GM19351 (cell line): ENCODE results near the gene ZER1.

ENCODE experiments used
- ATAC-seq: cut with Tn5 transposase; IDR thresholded peaks from one replicate; pipeline ENCODE4 v1.9.1; 2021; ENCODE audit warnings: mild to moderate bottlenecking, moderate library complexity; ENCODE audit not compliant: unreplicated experiment

The ZER1 gene

DNA sequence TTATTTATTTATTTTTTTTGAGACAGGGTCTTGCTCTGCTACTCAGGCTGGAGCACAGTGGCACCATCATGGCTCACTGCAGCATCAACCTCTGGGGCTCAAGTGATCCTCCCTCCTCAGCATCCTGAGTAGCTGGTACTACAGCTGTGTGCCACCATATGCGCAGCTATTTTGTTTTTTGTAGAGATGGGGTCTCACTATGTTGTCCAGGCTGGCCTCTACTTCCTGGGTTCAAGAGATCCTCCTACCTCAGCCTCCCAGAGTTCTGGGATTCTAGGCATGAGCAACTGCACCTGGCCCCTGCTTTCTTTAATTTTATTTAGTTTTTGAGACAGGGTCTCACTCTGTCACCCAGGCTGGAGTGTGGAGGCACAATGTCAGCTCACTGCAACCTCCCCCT is 28.3 kb downstream of the ZER1 start:
- no peak for ATAC-seq

DNA sequence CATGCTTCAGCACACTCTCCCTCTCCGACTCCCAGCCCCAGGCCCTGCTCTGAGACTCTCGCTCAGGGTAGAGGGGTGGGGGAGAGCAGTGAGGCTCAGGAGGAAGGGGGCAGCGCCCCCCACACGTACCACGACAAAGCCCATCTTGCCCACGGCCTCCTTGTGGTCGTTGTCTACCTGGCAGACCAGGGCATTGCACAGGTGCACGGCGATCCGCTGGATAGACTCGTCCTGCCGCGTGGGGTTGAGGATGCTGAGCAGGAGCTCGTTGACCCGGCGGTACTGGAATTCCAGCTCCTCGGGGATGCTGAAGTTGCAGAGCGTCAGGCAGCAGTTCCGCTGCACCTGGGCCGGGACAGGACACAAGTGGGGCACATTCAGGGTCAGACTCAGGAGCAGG is 29.3 kb downstream of the ZER1 start:
- no peak for ATAC-seq

DNA sequence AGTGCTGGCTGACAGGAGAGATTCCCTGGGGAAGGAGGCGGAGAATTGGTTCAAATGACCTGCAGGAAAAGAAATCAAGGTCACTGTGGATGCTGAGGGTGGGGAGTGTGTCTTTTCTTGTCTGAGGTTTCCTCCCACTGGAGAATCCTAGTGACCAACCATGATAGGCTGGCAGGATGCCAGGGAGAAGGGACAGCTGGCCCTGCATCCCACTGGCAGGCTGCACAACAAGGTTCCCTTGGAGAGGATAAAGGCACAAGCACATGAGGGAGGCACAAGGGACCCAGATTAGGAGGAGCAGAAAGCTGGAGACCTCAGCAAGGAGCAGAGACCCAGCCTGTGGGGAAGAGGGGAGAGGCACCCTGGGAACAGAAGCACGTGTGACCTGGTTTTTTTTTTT is 36.4 kb downstream of the ZER1 start:
- no peak for ATAC-seq

DNA sequence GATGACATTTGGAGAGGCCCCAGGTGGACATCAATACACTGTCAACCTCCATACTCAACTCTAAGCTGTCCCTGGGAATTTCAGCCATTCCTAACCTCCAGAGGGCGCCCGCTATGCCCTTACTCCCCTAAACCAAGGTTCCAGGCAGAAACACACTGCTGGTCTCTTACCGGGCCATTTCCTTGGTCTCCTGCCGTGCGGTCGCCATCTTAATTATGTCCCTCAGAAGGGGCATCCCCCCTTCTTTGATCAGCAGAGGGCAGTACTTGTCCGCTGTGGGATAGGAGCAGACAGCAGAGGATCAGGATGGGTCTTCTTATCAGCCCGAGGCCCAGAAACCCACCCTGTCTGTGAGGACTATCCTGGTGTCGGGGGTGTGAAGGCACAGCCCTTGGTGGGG is 38.5 kb downstream of the ZER1 start:
- ATAC-seq = no peak

DNA sequence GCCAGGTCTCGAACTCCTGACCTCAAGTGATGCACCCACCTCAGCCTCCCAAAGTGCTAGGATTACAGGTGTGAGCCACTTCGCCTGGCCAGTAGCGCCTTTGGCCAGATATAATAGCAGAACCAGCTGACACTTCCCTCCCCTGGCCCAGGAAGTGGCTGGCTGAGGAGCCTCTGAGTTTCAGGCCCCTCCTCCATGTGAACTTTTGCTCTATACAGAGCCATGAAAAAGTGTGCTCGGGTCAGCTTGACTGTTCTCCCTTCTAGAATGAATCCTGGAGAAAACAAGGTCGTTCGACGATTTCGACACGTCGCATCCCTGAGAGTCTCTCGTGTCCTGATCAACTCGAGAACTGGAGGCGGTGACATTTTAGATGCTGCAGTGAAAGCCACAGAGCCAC is 39.2 kb downstream of the ZER1 start:
- ATAC-seq = no peak

DNA sequence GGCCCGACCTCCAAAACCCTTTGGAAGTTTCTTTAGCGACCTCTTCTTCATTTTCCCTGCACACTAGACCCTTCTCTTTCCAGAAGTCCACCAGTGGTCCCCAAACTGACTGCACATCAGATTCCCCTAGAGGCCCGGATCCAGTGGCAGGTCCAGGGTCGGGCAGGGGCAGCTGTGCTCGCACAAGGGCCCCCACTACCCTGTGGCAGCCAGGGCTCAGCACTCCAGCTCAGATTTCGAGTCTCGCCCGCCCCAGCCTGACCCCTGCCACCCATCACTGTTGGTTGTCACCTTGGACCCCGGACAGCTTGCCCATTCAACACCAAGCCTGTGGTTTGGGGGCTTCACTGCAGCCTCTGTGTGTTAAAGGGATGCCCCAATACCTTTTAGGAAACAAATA is 40.0 kb downstream of the ZER1 start:
- no peak for ATAC-seq

- ATAC-seq = no peak
These were observed 40.6 kb downstream of the ZER1 start for GRCh38 chr9:128731093-128731492.

DNA sequence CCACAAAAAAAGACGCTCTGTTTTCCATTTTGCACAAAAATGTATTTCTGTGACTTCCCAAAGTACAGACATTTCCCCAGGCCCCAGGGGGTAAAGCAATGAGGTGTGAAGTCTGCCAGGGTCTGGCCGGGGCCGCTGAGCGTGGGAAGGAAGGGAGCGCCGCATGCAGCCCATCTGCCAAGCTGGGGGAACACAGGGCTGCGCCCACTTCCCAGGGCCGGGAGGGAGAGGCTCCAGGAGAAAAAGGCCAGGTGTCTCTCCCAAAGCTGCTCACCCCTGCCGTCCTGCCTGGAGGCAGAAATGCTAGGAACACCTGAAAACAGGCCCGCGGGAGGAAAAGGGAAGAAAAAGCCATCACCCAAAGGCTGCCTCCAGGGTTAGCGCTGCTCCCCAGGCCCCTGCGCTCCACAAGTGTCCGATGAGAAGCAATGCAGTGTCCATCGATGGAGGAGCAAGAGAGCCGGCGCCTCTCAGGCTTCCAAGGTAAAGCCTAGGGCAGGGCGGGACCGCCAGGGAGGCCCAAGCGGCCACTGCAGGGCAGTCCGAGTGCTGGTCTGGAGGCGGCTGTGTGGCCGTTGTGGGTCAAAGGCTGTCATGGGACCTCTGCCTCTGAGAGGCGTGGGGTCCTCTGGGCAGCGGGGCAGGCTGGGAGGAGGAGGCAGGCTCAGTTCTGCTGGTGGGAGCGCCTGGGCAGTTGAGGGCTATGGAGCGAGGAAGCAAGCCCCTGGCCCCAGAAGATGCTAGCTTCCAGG is 41.8 kb downstream of the ZER1 start:
- ATAC-seq = no peak

DNA sequence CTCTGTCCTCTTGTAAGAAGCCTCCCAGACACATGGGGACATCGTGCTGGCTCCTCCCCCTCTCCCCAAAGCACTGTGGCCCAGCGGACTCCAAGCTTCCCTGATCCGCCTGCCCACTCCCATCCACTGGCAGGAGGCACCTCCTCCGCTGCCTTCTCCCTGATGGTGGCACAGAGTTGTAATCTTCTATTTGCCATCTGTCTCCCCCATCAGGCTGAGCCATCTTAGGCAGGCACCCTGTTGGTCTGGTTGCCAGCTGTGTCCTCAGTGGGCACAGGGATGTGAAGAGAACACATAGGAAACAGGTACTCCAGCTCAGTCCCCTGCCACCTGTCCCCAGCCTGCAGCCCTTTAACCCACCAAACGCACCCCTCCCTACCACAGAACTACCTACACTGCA is 42.4 kb downstream of the ZER1 start:
- no peak for ATAC-seq

- ATAC-seq = no peak
These were observed 43.4 kb downstream of the ZER1 start for GRCh38 chr9:128728298-128728697.

GRCh38 chr9:128727640-128728248 is 44.0 kb downstream of the ZER1 start:
- ATAC-seq = no peak

GRCh38 chr9:128724744-128725211 is 46.9 kb downstream of the ZER1 start:
- peak; percentile 21 for ATAC-seq

GRCh38 chr9:128723866-128724743 is 47.6 kb downstream of the ZER1 start, which contains the start of gene ZDHHC12:
Gene ZDHHC12 (minus strand): TSS chr9:128724127. CDS start chr9:128724093, 34 bp downstream.
- peak; percentile 98 for ATAC-seq

- ATAC-seq = no peak
These were observed 48.3 kb downstream of the ZER1 start for GRCh38 chr9:128723352-128723865.

GRCh38 chr9:128722380-128723351 is 49.1 kb downstream of the ZER1 start:
- ATAC-seq = no peak

GRCh38 chr9:128721487-128722010 is 50.2 kb downstream of the ZER1 start:
- ATAC-seq = no peak

- ATAC-seq = no peak
These were observed 50.8 kb downstream of the ZER1 start for GRCh38 chr9:128720841-128721486.

DNA sequence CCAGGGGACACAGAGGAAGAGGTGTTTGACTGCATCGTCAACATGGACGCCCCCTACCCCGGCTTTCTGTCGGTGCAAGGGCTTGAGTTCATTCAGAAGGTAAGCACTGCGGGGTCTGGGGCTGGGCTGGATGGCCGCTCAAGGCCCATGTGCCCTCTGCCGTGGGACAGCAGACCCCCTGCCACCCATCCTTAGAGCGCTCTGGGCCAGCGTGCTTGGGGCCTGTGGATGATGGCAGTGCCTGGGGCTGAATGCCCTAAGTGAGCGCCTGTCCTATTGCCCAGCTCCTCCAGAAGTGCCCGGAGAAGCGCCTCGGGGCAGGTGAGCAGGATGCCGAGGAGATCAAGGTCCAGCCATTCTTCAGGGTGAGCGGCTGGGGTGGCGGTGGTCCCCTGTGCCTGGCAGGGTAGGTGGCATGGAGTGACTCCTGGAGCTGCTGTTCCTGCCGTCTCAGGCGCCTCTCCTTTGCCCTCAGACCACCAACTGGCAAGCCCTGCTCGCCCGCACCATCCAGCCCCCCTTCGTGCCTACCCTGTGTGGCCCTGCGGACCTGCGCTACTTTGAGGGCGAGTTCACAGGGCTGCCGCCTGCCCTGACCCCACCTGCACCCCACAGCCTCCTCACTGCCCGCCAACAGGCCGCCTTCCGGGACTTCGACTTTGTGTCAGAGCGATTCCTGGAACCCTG is 51.7 kb downstream of the ZER1 start:
- ATAC-seq = no peak

DNA sequence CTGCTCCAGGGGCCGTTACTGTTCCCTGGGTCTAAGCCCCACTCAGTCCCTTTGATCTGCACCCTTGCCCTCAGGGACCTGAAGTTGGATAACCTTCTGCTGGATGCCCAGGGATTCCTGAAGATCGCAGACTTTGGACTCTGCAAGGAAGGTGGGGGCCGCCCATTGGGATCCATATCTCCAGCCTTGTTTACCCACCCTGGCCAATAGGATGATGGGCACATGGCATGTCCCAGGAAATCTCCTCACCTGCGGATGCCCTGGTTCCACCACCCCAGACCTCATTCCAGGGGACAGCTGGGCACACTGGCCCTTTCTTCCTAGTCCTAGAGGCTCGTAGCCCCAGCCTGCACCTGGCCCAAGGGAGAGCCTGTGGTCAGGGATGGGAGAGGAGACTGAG is 53.3 kb downstream of the ZER1 start:
- ATAC-seq = no peak
